Head of caudate nucleus (tissue), 42 donors: ENCODE measurements around the gene ABCD3.
"Not testable (repeated sequence)": the region's sequence is repeated elsewhere in the genome, so short reads cannot be mapped to it uniquely, and the experiment has no call there.

Source experiments
- DNase-seq, 42 donors: peaks; one replicate each; pipeline versions ENCODE4 v3.0.0 to v3.0.0-alpha.2; 2020 to 2021; ENCODE audit warnings: mixed read lengths in 7 of 42
- intact Hi-C: fragments of 100-400 bp; cut with DNase I; formaldehyde crosslinking; loops from one replicate; pipeline ENCODE4 v1.15.0; 2022

The ABCD3 gene

DNA sequence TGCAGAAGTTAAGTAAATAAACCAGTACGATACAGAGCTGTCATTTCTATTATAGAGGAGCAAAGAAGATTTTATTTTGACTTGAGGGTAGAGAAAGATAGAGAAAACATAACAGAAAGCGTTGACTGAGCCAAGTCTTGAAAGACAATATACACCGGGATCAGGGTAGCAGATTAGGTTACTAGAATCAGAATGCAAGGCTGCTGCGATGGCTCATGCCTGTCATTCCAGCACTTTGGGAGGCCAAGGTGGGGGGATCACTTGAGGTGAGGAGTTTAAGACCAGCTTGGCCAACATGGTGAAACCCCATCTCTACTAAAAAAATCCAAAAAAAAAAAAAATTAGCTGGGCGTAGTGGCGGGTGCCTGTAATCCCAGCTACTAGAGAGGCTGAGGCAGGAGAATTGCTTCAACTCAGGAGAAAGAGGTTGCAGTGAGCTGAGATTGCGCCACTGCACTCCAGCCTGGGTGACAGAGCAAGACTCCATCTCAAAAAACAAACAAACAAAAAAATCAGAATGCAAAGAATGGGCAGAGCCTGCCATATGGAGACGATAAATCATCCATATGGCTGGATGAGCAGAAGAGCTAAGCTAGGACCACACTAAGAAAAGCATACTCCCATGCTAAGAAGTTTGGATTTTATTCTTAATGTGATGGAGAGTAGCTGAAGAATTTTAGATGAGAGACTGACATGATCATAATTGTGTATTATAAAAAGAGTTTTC is 9.9 kb upstream of the ABCD3 start:
- intact Hi-C loops: no loop called here
- DNase-seq: no peak

DNA sequence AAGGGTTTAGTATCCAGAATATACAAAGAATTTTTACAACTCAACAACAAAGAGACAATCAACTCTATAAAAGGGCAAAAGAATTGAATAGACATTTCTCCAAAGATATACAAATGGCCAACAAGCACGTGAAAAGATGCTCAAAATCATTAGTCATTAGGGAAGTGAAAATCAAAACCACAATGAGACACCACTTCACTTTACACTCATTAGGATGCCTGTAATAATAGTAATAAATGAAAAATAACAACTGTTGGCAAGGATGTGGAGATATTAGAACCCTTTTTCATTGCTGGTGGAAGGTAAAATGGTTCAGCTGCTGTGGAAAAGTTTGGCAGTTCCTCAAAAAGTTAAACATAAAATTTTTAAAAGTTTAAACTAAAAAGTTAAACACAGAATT is 7.0 kb upstream of the ABCD3 start:
- intact Hi-C loops: no loop called here
- DNase-seq: no peak

DNA sequence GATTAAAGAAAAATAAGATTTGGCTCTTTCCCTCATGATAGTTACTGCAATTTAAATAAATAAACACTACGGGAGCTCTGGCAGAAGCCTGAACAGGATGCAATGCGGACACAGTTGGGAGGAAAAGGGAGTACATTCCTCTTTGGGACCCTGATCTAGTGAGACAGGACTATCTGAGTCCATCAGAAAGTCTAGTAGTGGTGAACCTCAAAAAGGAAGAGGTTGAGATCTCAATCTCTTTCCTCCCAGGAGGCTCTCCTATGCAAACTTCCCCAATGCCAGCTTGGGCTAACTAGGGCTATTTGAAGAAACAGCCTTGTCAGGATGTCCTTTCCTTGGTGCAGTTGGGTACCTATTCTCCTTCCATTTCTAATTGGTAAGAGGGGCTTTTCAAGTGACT is 4.9 kb upstream of the ABCD3 start:
- DNase-seq: no peak
- intact Hi-C loops: no loop called here

DNA sequence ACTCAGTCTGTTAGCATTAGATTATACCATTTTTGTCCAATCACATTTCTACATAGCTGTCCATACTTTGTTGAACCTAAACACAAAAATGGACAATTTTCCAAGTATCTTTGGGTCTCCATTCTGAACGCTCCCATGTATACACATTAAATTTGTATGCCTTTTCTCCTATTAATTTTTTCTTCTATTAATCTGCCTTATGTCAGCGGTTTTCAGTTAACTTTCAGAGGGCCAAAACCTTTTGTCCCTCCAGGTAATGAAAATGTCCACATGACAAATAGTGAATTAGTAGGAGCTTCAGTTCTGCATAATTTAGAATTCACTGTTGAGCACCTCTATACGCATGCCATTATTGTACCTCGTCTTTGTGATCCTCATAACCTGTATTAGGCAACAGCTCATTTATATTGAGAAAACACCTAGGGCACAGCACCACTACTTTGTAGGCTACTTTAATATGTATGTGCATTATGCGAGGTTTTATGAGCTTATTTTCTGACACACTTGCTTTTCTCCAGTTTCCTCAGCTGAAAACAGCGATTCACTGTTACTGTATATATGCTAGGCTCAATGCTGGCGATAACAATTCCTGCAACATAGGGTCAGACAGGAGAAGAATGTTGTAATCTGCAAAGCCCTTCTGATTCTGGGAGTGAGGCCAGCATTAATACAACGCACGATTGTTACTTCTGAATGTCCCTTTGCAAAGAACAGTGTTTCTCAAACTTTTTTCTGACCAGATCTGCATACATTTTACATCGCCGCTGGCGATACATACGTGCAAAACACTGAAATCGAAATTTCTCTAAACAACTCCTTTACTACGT is 1.1 kb upstream of the ABCD3 start:
- peak in 35 of 42 donors; percentile 7 to 90 (median 67) for DNase-seq
- intact Hi-C loops: no loop called here

DNA sequence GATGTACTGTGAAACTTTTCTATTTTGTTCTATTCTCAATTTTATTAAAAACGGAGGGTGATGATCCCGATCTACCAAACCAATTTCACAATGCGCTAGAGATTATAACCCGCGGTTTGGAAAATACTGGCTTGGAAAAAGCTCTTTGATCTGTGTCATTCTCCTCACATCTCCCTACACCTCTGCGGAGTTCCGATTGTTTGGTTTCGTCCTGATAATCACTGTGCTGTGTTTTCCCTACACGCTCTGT is 536 bp upstream of the ABCD3 start:
- DNase-seq: peak in 1 of 42 donors; percentile 20
- intact Hi-C loops: no loop called here

DNA sequence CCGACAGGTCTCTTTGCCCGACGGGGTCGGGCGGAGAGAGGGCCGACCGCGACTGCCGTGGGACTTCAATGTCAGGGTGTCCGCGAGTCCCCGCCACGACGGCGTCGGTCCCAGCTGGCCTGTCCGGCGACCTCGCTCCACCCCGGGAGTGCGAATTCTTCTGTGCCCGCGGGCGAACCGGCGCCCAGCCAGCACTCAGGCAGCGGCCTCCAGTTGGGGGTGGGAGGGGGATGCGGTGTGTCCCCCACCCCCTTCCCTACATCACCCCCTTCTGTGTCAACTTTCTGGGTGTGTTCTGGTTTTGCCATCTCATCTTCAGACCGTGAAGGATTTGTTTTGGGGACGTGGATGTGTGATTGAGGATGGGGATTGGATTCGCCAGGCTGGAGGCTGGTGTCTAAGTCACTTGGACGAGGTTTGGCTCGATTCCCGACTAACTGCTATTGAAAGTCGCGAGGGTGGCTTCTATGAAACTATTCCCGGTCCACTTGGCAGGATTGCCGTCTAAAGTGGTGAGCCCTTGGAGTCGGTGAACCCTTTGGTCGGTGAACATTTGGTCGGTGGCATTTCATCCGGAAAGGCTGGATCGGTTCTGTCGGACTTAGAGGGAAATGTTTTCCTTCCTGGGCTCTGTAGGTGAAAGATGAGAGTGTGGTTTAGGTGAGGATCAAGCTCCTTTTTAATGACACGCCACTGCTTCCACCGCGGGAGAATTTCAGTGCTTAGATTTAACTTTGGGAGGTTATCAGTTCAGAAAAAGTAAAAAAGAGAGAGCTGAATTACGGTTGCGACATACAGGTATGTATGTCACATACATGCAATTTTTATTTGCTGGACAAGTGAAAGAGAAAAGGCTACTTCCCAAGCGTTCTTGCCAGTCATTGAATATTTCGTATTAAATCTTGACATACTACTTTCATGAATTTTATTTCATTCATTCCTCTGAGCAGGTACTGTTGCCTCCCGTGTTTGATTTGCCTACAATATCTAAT is 771 bp downstream of the ABCD3 start:
- intact Hi-C loops: no loop called here
- DNase-seq: peak in 38 of 42 donors; percentile 11 to 75 (median 40)

DNA sequence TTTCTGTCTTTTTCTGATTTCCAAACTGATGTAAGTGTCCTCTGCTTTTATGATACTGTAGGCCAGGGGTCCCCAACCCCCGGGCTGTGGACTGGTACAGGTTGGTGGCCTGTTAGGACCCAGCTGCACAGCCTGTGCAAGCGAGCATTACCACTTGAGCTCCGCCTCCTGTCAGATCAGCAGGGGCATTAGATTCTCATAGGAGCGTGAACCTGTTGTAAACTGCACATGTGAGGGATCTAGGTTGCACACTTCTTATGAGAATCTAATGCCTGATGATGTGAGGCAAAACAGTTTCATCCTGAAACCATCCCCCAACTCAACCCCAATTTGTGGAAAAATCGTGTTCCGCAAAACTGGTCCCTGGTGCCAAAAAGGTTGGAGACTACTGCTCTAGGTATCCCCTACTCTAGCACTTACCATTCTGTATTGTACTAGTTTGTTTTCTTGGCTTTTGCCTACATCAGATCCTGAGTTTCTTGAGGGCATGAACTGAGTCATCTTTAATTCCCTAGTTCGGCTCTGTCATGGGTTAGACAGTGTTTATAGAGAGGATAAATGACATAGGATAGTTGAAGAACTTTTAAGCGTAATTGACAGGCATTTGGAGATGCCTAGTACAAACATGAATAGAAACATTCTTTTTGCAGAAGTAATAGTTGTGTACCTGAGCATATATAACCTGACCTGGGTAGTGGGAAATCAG is 4.1 kb downstream of the ABCD3 start:
- DNase-seq: no peak
- intact Hi-C loops: no loop called here

GRCh38 chr1:94425821-94426484 is 7.8 kb downstream of the ABCD3 start:
- DNase-seq: no peak
- intact Hi-C loops: no loop called here

- intact Hi-C loops, DNase-seq: not testable (repeated sequence)
These were observed 8.3 kb downstream of the ABCD3 start for GRCh38 chr1:94426485-94426870.

GRCh38 chr1:94428441-94428840 is 10.3 kb downstream of the ABCD3 start:
- intact Hi-C loops: no loop called here
- DNase-seq: peak in 20 of 42 donors; percentile 3 to 64 (median 24)

GRCh38 chr1:94428927-94429528 is 10.8 kb downstream of the ABCD3 start:
- intact Hi-C loops, DNase-seq: not testable (repeated sequence)

DNA sequence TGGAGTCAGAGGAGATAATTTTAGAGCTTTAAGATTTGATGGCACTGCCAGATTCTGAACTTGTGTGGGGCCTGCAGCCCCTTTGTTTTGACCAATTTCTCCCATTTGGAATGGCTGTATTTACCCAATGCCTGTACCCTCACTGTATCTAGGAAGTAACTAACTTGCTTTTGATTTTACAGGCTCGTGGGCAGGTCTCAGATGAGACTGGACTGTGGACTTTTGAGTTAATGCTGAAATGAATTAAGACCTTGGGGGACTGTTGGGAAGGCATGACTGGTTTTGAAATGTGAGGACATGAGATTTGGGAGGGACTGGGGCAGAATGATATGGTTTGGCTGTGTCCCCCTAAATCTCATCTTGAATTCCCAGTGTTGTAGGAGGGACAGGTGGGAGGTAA is 11.9 kb downstream of the ABCD3 start:
- not testable (repeated sequence) for DNase-seq

GRCh38 chr1:94433866-94434265 is 15.7 kb downstream of the ABCD3 start:
- intact Hi-C loops: no loop called here
- no peak for DNase-seq

More for the DNA sequence above, 11.9 kb downstream of the ABCD3 start:
- intact Hi-C loops: not testable (repeated sequence)

GRCh38 chr1:94434365-94435045 is 16.3 kb downstream of the ABCD3 start:
- DNase-seq: no peak
- intact Hi-C loops: no loop called here

DNA sequence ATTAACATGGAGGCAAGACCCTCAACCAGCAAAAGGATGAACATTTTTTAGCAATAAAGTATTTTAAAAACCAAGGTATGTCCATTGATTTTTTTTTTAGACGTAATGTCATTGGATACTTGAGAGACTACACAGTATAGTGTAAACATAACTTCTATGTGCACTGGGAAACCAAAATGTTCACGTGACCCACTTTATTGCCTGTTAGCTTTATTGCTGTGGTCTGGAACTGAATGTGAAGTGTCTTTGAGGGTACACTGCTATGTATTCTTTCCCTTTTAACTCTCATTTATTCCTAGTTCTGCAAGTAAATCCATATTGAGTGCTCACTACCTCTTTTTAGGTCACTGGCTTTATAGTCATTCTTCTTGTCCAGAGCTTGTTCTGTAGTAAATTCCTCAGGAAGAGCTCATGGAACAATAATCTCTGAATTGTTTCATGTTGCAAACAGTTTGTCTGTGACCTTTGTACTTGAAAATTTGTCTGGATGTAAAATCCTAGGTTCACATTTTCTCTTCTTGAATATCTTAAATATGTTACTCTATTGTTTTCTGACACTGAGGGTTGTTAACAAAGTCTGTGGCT is 20.6 kb downstream of the ABCD3 start:
- intact Hi-C loops: no loop called here
- DNase-seq: no peak

- no peak for DNase-seq
- intact Hi-C loops: no loop called here
These were observed 21.9 kb downstream of the ABCD3 start for GRCh38 chr1:94440088-94440487.

DNA sequence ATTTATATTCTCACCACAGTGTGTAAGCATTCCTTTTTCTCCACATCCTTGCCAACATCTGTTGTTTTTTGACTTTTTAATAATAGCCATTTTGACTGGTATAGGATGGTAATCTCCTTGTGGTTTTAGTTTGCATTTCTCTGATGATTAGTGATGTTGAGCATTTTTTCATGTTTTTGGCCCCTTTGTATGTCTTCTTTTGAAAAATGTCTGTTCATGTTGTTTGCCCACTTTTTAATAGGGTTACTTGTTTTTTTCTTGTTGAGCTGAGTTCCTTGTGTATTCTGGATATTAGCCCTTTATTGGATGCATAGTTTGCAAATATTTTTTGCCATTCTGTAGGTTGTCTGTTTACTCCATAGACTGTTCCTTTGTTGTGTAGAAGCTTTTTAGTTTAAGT is 24.9 kb downstream of the ABCD3 start:
- DNase-seq, intact Hi-C loops: not testable (repeated sequence)
